Fibroblast of upper back skin (primary cell): ENCODE measurements around the gene B4GALT6.

Experiments
- DNase-seq: peaks from one replicate; pipeline ENCODE4 v3.0.0-alpha.2; 2013

B4GALT6 gene

GRCh38 chr18:31631526-31631925 lies 52.9 kb downstream of the B4GALT6 start:
- DNase-seq: no peak

GRCh38 chr18:31630549-31630948 lies 53.8 kb downstream of the B4GALT6 start:
- no peak for DNase-seq

GRCh38 chr18:31626409-31626808 lies 58.0 kb downstream of the B4GALT6 start:
- no peak for DNase-seq

GRCh38 chr18:31624892-31625640 lies 59.3 kb downstream of the B4GALT6 start:
- no peak for DNase-seq

- DNase-seq: no peak
These were observed 65.1 kb downstream of the B4GALT6 start for GRCh38 chr18:31619291-31619690.

GRCh38 chr18:31618801-31619200 lies 65.6 kb downstream of the B4GALT6 start:
- no peak for DNase-seq

- no peak for DNase-seq
These were observed 67.2 kb downstream of the B4GALT6 start for GRCh38 chr18:31617031-31617717.

GRCh38 chr18:31616586-31616985 lies 67.8 kb downstream of the B4GALT6 start:
- no peak for DNase-seq

GRCh38 chr18:31614044-31614443 lies 70.3 kb downstream of the B4GALT6 start:
- no peak for DNase-seq

- DNase-seq: peak; percentile 10
These were observed 72.3 kb downstream of the B4GALT6 start for GRCh38 chr18:31612124-31612523.

- no peak for DNase-seq
These were observed 72.9 kb downstream of the B4GALT6 start for GRCh38 chr18:31611511-31611910.

GRCh38 chr18:31610286-31611205 lies 73.8 kb downstream of the B4GALT6 start:
- no peak for DNase-seq

GRCh38 chr18:31609886-31610285 lies 74.5 kb downstream of the B4GALT6 start:
- DNase-seq: no peak

- no peak for DNase-seq
These were observed 77.0 kb downstream of the B4GALT6 start for GRCh38 chr18:31607384-31607783.

- no peak for DNase-seq
These were observed 78.1 kb downstream of the B4GALT6 start for GRCh38 chr18:31606265-31606664.

- DNase-seq: peak; percentile 9
These were observed 81.1 kb downstream of the B4GALT6 start for GRCh38 chr18:31603315-31603714.

- peak; percentile 34 for DNase-seq
These were observed 86.2 kb downstream of the B4GALT6 start for GRCh38 chr18:31598021-31598805.

GRCh38 chr18:31596081-31596872 lies 88.1 kb downstream of the B4GALT6 start:
- peak; percentile 66 for DNase-seq

- DNase-seq: peak; percentile 70
These were observed 89.1 kb downstream of the B4GALT6 start for GRCh38 chr18:31595121-31595771.

GRCh38 chr18:31592506-31593157 lies 91.7 kb downstream of the B4GALT6 start:
- no peak for DNase-seq

GRCh38 chr18:31591628-31592027 lies 92.8 kb downstream of the B4GALT6 start, which contains the start of gene TTR:
TSS of gene TTR (plus strand) at chr18:31591877. CDS start at chr18:31591903, 26 bp downstream.
- DNase-seq: no peak
